HG02973 (cell line): ENCODE data around the gene MYL12B.

Experiments
- ATAC-seq: cut with Tn5 transposase; IDR thresholded peaks from one replicate; pipeline ENCODE4 v1.9.1; 2021; ENCODE audit warnings: moderate library complexity; ENCODE audit not compliant: unreplicated experiment

MYL12B gene

DNA sequence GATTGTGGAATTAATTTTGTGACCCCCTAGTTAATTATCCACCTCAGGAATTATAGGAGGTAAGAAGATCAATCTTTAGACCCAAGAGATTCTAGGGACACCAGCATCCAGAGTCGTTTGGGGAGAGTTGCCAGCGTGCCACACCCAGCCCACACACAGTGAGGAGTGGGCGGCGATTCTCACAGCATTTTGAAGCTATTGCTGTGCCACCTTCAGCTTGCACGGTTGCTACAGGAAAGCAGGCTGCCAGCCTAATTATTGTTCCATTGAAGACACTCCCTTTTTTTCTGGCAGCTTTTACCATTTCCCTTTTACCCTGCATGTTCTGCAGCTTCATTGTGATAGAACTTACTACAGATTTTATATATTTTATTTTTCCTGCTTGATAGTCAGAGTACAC lies 27.5 kb upstream of the MYL12B start:
- ATAC-seq = no peak

DNA sequence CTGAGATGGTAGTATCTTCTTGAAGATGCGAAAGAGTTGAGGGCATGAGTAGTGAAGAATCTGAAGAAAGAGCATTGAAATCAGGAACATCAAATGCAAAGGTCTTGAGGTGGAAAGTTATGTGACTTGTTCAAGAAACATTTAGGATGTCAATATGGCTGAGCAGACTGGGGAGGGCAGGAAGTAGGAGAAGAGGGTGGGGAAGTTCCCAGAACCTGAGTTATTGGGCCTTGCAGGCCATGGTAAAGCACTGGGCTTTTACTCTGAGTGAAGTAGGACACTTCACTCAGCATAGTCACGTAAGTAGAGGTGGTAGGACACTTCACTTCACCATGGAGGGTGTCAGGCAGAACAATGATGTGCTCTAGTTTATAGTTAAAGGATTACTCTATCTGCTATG lies 26.1 kb upstream of the MYL12B start:
- ATAC-seq = no peak

DNA sequence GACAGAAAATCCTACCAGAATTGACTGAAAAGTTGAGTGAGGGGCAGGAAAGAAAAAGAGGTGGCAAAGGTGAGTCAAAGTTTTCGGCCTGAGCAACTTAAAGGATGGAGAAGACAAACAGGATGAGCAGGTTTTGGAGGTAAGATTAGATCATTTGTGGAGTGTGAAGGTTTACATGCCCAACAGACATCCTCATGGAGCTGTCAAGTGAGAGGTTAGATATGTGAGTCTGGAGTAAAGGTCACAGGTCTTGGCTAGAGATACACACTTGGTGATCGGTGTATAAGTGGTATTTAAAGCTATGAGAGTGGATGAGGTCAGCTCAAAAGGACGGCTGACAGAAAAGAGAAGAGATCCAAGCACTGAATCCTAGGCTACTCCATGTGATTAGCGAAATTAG lies 25.5 kb upstream of the MYL12B start:
- ATAC-seq = no peak

DNA sequence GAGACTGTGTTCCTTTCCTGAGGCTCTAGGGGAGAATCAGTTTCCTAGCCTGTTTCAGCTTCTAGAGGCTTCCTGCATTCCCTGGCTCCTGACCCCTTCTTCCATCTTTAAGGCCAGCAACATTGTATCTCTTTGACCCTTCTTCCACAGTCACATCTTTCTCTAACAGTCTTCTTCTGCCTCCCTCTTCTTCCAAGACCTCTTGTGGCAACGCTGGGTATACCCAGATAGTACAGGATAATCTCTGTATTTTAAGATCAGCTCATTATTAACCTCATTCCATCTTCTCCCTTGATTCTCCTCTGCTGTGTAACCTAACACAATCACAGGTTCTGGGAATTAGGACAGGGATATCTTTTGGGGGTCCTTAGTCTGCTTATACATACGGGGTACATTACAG lies 23.2 kb upstream of the MYL12B start:
- no peak for ATAC-seq

DNA sequence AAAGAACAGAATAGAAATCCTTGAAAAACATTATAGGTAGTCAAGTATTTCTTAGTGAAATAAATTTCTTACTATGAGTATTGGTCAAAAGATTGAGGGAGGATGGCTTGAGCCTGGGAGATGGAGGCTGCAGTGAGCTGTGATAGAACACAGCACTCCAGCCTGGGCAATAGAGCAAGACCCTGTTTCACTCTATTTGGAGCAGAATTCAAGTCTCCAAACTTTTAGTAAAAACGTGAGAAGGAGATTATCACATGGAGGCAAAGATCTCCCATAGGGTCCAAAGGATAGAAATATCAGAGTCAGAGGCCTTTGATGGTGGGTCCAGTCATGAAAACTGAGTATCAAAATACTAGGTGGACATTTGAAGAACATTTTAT lies 16.8 kb upstream of the MYL12B start:
- no peak for ATAC-seq

DNA sequence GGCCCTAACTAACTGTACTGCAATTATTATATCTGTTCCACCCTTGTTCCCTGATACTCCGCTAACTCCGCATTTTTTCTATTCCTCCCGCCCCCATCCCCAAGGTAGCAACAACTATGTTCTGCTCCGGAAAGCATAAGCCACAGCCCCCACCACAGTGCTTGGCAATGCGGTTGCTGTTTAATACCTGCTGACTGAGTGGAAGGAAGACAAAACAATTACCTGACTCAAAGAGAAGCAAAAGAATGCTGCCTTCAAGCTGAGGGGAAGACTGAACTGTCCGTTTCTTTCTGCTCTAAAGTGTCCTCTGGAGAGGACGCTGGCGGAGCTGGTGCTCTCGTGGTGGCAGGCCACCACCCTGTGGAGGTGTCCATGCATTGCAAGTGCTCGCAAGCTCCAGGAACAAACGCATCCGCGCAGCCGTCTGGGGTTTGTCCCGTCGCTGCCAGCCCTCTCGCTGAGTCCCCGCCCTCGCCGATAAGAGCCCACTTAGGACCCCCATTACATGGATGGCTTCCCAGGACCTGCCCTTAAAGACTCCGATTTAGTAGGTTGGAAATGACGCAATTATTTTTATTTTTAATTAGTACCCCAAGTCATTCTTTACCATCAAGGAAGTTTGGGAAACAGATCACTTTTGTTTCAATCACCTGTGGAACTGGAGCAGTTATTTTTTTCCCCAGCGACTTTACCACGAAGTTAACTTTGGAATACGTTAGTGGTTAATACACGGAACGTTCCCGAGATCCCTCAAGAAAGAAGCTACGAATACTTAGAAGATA lies 15.9 kb upstream of the MYL12B start:
- peak; percentile 46 for ATAC-seq

DNA sequence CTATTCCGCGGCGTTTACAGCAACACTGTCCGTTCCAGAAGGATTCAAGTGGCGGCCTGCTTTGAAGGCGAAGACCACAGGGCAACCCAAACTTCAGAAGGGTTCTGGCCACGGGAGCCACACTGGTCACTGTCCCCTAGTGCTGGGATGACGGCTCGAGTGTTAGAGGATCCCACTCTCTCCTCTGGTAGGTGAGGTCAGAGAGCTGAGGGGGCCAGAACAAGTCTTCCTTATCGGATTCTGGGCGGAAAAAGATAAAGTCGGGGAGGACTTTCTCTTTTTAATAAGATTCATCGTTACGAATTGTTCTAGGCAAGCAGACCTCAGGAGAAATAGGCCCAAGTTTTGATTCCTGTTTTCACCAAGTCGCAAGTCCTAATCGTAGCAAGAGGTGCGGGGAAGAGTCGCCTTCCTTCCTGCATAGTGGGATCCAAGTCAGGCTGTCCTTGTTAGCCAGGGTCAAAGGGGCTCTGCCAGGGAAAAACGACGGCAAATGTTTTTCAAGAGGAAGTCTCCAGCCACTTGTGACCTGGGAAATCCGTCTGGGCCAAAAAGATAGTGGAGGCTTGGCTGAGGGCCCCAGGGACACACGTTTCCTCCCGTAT lies 15.2 kb upstream of the MYL12B start:
- no peak for ATAC-seq

DNA sequence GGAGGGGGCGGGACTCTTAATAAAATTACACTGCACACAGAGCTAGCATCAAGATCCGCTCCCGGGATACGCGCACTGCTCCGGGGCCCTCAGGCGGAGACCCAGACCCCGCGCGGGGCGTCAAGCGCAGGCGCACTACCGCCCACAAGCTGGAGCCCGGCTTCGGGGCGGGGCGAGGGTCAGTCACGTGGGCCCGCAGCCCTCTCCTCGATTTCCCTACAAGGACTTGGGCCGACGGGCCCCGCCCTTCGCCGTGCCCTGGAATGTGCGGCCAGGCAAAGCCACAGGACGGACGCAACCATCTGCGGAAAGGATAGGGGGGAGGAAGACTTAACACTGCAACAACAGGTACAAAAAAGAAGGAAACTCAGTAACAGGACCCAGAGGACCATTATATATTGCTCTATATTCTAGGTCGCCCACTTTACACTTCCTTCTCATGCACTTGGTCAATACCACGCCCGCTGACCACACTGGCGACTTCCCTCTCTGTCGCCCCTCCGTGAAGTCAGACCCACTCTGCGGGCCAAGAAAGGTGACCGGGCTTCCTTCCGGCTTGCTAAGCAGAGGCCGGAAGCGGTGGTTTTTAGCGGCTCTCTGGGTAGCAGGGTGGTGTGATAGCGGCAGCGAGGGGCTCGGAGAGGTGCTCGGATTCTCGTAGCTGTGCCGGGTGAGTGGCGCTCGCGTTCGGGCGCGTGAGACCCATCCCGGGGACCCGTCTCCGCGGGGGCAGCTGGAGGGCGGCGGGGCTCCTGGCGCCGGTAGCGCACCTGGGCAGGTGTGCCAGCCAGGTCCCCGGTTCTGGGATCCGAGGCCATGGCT lies 14.5 kb upstream of the MYL12B start, which contains the start of gene MYL12A:
TSS of gene MYL12A (plus strand) at position 562 of the 822 bp plus-strand sequence. CDS start 5,447 bp downstream, outside the sequence.
- peak; percentile 72 for ATAC-seq

DNA sequence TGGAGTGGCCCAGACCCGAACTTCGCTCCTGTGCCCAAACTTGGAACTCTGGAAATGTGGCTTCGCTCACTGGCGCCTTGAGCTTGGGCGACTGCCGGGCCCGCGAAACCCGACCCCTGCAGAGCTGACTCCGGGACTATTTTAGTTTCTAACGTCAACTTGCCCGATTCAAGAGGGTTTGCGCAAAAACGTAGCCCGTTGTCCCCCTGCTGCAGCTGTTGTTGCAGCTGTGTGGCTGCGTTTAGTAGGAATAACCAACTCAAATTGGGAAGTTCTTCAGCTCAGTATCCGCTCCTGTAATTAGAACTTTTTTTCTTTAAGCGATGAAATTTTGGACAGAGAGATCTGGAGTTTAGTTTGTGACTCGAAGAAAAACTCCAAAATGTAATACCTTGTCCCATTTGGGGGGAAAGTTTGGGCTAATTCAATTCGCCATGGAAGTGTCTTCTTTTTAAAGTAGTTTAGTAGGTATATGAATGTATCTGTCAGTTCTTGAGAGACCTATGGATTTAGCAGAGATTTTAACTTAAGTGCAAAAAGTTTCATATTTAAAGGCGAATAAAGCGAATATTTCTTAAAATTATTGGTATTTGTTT lies 13.8 kb upstream of the MYL12B start:
- no peak for ATAC-seq

DNA sequence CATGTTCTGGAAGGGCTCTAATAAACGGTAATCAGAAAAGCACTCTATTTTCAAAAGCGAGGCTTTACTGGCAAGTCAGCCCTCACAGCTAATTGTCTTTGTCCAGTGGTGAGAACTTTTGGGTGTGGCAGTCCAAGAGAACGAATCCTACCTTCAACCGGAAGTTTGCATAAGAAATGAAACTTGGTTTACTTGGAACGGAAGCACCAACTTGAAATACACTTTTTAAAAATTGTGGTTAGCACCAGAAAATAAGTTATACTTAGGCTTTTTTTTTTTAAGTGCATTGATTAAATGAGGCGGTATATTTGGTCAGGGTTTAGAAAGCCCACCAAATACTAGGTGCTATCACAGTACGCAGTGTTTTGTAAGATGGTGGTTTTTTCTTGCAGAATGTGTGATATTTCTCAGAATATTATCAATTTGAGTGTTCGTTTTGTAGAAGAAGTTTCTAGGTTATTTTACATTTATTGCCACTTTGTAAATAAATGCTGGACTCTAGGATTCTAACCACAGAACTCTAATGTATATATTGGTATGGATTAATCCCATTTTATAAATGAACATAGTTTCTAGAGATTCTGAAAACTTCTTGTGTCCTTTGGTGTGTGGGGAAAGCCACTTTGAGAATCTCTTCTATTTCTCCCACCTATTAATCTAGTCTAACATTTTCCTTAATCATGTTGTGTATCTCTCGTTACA lies 13.1 kb upstream of the MYL12B start:
- ATAC-seq = no peak

DNA sequence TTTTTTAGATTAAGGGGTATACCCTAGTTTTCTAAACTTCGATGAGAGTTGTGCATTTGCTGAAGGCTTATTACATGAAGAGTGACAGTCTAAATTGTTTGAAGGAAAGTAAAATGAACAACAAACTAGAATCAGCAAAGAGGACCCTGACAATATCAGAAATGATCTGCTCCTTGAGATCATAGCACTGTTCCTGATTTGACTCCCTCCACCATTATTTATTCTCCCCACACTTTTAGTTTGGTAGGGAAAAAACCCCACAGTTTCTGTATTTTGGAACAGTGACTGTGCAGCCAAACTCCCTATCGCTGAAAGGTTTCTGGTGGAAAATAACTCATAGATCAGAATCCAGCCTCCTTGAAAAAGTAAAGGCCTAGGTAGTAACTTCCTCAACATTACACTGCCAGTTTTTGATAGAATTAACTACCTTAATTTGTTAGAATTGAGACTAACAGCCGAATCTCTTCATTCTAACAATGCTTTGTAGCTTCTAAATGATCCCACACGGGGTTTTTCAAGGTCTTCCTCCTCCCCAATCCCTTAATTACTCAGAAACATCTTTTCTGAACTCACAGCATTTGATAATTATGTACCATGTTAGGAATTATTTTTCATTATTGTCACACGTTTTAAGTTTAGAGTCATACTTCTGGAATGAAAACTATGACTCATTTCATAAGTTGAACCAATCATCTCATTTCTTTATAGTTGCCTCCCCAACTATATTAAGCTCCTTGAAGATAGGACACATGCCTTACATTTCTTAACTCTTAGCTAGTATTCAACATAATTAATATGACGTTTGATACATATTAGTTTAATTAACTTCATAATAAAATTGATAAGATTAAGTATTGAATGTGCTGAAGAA lies 11.5 kb upstream of the MYL12B start:
- no peak for ATAC-seq

DNA sequence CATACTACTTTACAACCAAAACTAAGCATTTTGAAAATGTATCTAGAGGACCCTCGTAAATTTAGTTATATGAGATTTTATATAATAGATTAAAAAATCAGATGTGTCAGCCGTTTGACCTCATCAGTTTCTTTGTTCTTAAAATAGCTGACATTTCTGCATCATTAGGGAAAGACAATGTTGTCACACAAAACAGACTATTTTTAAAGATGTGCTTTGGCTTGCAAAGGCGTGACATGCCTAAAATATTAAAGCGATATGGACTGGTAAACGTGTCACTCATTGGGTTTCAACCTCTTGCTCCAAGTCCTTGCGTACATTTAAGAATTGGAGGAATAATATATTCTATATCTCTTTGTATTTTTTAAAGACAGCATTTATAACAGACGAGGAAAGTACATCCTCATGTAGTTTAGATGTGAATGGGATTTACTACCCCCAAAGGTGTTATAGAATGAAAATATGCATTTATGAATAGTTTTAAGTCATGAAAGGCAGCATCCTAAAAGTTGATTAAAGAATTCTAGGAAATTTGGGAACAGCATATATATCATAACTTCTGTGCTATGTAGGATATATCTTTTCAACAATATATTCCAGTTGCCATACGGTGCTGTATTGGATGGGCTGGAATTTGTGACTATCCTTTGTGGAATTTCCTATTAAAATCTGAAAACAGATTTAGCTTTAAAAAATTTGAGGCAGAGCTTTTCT lies 10.5 kb upstream of the MYL12B start:
- ATAC-seq = no peak

DNA sequence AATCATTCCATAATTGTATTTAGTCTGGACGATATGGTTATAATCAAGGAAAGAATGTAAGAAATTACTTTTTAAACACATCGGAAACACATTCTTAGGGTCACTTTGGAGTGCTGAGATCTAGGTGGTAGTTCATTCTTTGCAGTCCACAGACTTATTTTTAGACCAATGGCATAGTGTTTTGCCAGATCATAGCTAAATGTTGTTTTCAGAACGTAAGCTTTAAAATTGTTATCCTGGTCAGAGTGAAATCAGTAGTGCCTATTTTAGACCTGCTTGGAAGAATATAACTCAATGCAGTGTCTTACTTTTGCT lies 10.0 kb upstream of the MYL12B start:
- ATAC-seq = no peak

DNA sequence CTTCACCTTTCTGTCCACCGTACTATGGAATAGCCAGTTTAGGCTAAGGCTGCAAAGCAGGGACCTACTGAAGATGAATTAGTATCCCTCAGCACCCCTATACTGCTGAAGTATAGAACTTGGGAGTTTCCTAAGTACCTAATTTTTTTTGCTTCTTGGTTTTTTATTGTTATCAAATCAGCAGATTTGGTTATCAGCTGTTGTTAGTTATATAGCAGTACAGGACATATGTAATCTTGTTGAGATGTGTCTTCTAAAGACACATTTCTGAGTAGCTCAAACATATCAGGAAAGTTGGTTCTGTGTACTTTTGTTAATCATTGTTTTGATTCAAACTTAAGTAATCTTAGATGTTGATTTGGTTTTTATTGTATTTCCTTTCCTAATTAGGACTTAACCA lies 9.1 kb upstream of the MYL12B start:
- no peak for ATAC-seq

DNA sequence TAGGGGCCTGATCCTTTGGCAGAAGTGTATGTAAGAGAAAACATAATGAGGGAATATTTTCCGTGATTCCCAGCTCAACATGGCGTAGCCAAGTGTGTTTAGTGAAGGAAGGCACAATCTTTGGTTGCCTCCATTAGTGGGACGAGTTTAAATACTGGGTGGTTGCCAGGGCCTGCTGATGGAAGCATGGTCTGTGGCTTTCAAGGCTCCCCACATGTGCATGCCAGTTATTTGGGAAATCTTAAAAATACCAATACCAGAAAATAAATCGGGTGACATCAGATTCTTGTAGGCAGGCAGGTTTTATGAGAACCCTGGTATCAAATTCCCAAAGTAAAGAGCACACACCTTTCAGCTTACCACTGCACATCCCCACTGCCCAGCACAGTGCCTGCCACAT lies 7.2 kb upstream of the MYL12B start:
- no peak for ATAC-seq

DNA sequence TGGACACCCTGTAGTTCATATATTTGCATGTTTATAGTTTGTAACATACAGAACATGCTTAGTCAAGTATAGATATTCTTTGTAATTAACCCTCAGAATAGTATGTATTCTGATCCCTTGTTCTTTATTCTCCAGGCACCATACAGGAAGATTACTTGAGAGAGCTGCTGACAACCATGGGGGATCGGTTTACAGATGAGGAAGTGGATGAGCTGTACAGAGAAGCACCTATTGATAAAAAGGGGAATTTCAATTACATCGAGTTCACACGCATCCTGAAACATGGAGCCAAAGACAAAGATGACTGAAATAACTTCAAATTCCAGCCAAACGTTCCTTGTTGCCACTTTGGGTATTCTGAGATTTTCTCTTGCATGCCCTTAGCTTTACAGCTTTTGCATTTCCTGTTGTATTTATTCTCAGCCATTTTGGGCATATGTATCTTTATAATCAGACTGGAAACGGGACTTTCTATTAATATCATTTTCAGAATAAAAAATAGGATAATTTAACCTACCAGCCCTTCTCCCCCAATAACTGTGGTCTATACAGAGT lies 6.2 kb upstream of the MYL12B start:
- no peak for ATAC-seq

DNA sequence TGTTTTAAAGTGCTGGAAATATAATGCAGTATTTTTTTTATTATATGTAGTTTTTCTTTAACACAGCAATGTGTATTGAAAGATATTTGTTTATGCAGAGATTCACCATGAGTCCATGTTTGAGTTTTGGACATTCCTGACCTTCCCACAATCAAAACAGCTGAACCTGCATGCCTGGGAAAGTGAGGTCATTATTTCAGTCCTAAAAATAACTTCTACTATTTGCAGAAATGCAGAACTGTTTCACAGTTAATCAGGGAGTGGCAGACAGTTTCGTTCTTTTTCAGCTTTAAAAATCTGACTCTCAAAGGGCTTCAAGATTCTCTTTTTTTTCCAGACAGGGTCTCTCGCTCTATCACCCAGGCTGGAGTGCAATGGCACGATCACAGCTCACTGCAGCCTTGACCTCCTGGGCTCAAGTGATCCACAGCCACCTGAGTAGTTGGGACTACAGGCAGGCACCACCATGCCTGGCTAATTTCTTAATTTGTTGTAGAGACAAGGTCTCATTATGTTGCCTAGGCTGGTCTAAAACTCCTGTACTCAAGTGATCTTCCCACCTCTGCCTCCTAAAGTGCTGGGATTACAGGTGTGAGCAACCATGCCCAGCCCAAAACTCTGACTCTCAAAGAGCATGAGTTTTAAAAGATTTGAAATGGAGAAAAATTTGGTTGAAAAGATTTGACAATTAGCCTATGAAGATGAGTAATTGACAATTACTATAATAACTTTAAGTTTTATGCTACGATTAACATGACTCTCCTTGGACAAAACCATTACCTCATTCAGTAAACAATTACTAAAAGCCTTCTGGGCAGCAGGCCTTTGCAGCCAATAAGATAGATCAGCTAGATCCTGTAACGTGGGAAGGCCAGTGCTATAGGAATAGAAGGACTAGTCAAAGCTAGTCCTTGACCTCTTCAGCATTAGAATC lies 5.0 kb upstream of the MYL12B start:
- ATAC-seq = no peak

DNA sequence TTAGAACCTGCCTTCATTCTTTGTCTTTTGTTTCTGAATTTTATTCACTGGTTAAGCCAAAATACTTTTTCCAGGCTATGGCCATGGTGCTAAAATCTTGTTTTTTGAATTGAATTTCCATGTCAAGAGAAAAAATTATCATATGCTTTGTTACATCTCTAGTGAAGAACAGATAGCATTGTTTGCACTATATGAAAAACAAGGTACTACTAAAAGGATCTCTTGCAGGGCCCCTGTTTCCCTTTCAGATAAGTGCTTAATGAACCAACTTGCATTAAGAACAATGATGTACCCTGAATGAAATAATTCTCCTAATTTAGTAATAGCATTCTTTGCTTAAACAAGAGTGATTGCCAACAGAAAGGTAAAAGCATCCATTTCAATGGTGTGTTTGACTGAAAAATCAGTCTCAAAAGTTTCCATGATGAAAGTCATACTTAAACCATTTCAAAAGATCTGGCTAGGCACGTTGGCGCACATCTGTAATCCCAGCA lies 4.3 kb upstream of the MYL12B start:
- no peak for ATAC-seq
